Neural cell (in vitro differentiated cells): ENCODE results near the gene MYEOV. TPM values are rescaled to one million over a fixed set of nuclear protein-coding genes. Genes with fewer than 3 reads are reported as not detected.

Experiments
- H2AFZ ChIP-seq: fragments of 200-600, 300-800 bp; sonication (generic), shearing (Covaris generic); 2 replicates; pipeline ENCODE4 v1.6.0; 2014; ENCODE audit warnings: low read depth, mild to moderate bottlenecking, antibody characterized with exemption, low read length, moderate library complexity
- H3F3A ChIP-seq: fragments of 200-600 bp; shearing (Covaris generic); 2 replicates; pipeline ENCODE4 v1.6.1; 2016; ENCODE audit warnings: mild to moderate bottlenecking, moderate library complexity, mixed read lengths, antibody characterized with exemption, low read length; ENCODE audit not compliant: insufficient read depth, poor library complexity, severe bottlenecking
- H3K27ac ChIP-seq: fragments of 200-600, 300-800 bp; sonication (generic), shearing (Covaris generic); 2 replicates; pipeline ENCODE4 v1.5.1; 2014; ENCODE audit warnings: mild to moderate bottlenecking, low read length, moderate library complexity
- H3K27me3 ChIP-seq: fragments of 300-800, 200-600 bp; sonication (generic), shearing (Covaris generic); 2 replicates; pipeline ENCODE4 v1.6.0; 2014; ENCODE audit warnings: mild to moderate bottlenecking, low read depth, low read length, moderate library complexity; ENCODE audit not compliant: insufficient read depth
- H3K36me3 ChIP-seq: fragments of 300-800, 200-600 bp; sonication (generic), shearing (Covaris generic); 2 replicates; pipeline ENCODE4 v1.5.1; 2014; ENCODE audit warnings: mild to moderate bottlenecking, antibody characterized with exemption, low read length, moderate library complexity; ENCODE audit not compliant: insufficient read depth
- H3K4me2 ChIP-seq: fragments of 300-800, 200-600 bp; sonication (generic), shearing (Covaris generic); 2 replicates; pipeline ENCODE4 v1.6.0; 2014; ENCODE audit warnings: mild to moderate bottlenecking, low read length
- H3K4me3 ChIP-seq: fragments of 300-800, 200-600 bp; sonication (generic), shearing (Covaris generic); 2 replicates; pipeline ENCODE4 v1.5.1; 2014; ENCODE audit warnings: mild to moderate bottlenecking, low read length, moderate library complexity
- H3K79me2 ChIP-seq: fragments of 200-600 bp; shearing (Covaris generic); replicated peaks from 2 replicates; pipeline ENCODE4 v1.6.0; 2014; ENCODE audit warnings: mild to moderate bottlenecking, low read length, moderate library complexity; ENCODE audit not compliant: insufficient read depth
- H3K9ac ChIP-seq: fragments of 300-800, 200-600 bp; sonication (generic), shearing (Covaris generic); 2 replicates; pipeline ENCODE4 v1.6.1; 2016; ENCODE audit warnings: mild to moderate bottlenecking, low read length, mixed read lengths
- H3K9me2 ChIP-seq: fragments of 200-600 bp; shearing (Covaris generic); 2 replicates; pipeline ENCODE4 v1.6.1; 2016; ENCODE audit warnings: mild to moderate bottlenecking, low read length, mixed read lengths; ENCODE audit not compliant: insufficient read depth
- H3K9me3 ChIP-seq: fragments of 200-600, 300-800 bp; sonication (generic), shearing (Covaris generic); 2 replicates; pipeline ENCODE4 v1.6.1; 2016; ENCODE audit warnings: mild to moderate bottlenecking, mixed run types, low read length, moderate library complexity, mixed read lengths
- H4K20me1 ChIP-seq: fragments of 200-600 bp; shearing (Covaris generic); 2 replicates; pipeline ENCODE4 v1.6.1; 2016; ENCODE audit warnings: mild to moderate bottlenecking, mixed run types; ENCODE audit not compliant: insufficient read depth
- EP300 ChIP-seq: fragments of 450-650 bp; conservative IDR thresholded peaks from 2 replicates; pipeline ENCODE4 v1.6.1; 2014; ENCODE audit warnings: antibody characterized with exemption, mild to moderate bottlenecking, moderate library complexity; ENCODE audit not compliant: poor library complexity, severe bottlenecking
- EZH2 ChIP-seq: fragments of 200-600, 300-800 bp; shearing (Covaris generic), sonication (generic); IDR thresholded peaks from 2 replicates; pipeline ENCODE4 v1.6.1; 2014; ENCODE audit warnings: antibody characterized with exemption, low read length, borderline replicate concordance, mild to moderate bottlenecking; ENCODE audit not compliant: insufficient read depth, poor library complexity, severe bottlenecking
- MXI1 ChIP-seq: fragments of 450-650 bp; conservative IDR thresholded peaks from 2 replicates; pipeline ENCODE4 v1.6.1; 2014; ENCODE audit warnings: antibody characterized with exemption, mild to moderate bottlenecking; ENCODE audit not compliant: poor library complexity, severe bottlenecking
- POLR2AphosphoS5 ChIP-seq: IDR thresholded peaks from 2 replicates; pipeline ENCODE4 v1.6.1; 2012
- RAD21 ChIP-seq: fragments of 450-650 bp; conservative IDR thresholded peaks from 2 replicates; pipeline ENCODE4 v1.6.1; 2014; ENCODE audit warnings: antibody characterized with exemption, mild to moderate bottlenecking, moderate library complexity
- SMC3 ChIP-seq: fragments of 450-650 bp; conservative IDR thresholded peaks from 2 replicates; pipeline ENCODE4 v1.6.1; 2014; ENCODE audit warnings: antibody characterized with exemption, mild to moderate bottlenecking, moderate library complexity; ENCODE audit not compliant: poor library complexity
- TAF1 ChIP-seq: IDR thresholded peaks from 2 replicates; pipeline ENCODE4 v1.6.1; 2012; ENCODE audit warnings: low read depth
- polyA plus RNA-seq: library from polyadenylated mRNA; depleted of rRNA; stranded (reverse); fragments of >200 nt; gene quantifications from 2 replicates; pipeline ENCODE4 v1.2.3, GENCODE V29; 2014
- TF ChIP-seq, protein P1 (sequence below): IDR thresholded peaks from 2 replicates; pipeline ENCODE4 v1.6.1; 2012; ENCODE audit warnings: borderline replicate concordance
- TF ChIP-seq, protein P2 (sequence below): fragments of 450-650 bp; IDR thresholded peaks from 2 replicates; pipeline ENCODE4 v1.5.1; 2014; ENCODE audit warnings: antibody characterized with exemption, mild to moderate bottlenecking, moderate library complexity; ENCODE audit not compliant: poor library complexity, severe bottlenecking

MYEOV gene
- polyA plus RNA-seq, 1 donor from 2014 or later: not detected

DNA sequence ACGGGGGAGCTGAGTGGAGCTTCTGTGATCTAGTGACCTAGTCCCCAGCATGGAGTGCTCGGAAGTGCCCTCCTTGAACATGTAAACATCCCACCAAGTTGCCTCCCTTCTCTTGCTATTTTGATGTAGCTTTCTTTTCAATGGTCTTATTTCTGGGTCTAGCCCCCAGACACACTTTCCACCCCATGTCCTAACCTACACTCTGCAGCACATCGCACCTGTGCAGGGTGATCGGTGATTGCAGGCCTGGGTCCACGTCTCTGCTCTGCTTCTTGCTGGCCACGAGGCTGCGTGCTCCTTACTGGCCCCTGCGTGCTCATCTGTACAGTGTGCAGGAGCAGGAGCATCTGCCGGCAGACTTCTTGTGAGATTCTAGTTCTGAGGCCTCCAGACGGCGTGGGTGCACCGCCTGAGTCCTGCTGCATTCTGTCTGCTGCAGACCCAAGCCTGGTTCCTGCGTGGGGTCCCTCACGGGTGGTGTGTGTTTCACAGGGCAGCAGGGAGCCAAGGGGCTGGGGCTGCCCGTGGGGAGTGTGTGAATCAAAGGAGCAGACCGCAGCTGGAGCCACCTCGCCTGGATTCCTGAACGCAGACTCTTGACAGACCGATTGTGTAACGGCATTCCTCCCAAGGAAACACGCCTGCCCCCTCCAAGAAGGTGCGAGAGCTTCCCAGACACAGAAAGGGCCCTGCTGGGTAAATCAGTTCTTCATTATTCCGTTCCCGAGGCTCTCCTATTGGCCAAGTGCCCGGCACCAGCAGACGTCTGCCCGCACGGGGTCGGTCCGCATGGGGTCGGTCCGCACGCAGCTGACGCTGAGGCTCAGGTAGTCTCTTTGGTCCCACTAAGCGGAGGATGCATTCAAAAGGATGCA, 44.4 kb upstream of the MYEOV start:
- Histone ChIP-seq H2AFZ (no peak overlapping the region), H3K4me2 (no peak overlapping the region)

DNA sequence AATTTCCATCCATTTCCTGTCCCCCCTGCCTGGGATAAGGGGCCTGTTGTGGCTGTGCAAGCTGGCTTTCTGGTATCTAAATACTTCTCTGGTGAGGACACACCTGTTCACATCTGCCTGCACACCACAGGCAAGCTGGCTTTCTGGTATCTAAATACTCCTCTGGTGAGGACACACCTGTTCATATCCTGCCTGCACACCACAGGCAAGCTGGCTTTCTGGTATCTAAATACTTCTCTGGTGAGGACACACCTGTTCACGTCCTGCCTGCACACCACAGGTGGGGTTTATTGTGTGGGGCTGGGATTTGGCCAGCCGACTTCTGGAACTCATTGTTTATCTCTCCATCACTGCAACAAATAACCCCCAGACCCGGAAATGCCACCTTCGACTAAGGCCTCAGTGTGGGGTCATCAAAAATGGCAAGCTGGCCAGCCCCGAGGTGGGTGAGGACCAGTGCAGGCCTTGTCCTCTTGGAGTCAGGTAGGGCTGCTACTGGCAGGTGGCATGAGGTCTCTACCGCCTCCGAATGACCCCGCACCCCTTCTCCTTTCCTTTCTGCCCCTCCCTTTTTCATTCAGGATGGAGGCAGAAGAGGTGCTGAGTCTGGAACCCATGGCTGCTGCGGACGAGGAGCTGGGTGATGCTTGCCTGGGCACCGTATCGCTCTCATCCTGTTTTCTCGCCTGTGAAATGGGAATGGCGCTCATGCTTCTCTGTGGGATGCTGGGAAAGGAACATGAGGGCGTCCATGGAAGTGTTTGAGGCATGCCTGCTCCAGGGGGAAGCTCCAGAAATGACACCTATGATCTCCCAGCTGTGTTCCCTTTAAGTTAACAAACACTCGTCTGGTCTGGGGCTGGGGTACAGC, 43.5 kb upstream of the MYEOV start:
- Histone ChIP-seq H3K9me2 (no peaks in the 10 kb centered on the region), H3K27ac (no peak overlapping the region), H2AFZ (no peak overlapping the region), H3K9ac (no peak overlapping the region), H3K9me3 (no peaks in the 10 kb centered on the region), H3K4me3 (no peak overlapping the region), H4K20me1 (no peaks in the 10 kb centered on the region), H3K4me2 (no peak overlapping the region), H3K36me3 (no peaks in the 10 kb centered on the region), H3F3A (no peaks in the 10 kb centered on the region), H3K79me2 (no peaks in the 10 kb centered on the region), H3K27me3 (no peaks in the 10 kb centered on the region)
- TF ChIP-seq, protein P1, sequence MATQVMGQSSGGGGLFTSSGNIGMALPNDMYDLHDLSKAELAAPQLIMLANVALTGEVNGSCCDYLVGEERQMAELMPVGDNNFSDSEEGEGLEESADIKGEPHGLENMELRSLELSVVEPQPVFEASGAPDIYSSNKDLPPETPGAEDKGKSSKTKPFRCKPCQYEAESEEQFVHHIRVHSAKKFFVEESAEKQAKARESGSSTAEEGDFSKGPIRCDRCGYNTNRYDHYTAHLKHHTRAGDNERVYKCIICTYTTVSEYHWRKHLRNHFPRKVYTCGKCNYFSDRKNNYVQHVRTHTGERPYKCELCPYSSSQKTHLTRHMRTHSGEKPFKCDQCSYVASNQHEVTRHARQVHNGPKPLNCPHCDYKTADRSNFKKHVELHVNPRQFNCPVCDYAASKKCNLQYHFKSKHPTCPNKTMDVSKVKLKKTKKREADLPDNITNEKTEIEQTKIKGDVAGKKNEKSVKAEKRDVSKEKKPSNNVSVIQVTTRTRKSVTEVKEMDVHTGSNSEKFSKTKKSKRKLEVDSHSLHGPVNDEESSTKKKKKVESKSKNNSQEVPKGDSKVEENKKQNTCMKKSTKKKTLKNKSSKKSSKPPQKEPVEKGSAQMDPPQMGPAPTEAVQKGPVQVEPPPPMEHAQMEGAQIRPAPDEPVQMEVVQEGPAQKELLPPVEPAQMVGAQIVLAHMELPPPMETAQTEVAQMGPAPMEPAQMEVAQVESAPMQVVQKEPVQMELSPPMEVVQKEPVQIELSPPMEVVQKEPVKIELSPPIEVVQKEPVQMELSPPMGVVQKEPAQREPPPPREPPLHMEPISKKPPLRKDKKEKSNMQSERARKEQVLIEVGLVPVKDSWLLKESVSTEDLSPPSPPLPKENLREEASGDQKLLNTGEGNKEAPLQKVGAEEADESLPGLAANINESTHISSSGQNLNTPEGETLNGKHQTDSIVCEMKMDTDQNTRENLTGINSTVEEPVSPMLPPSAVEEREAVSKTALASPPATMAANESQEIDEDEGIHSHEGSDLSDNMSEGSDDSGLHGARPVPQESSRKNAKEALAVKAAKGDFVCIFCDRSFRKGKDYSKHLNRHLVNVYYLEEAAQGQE: no peak
- no peak for TF ChIP-seq RAD21
- TF ChIP-seq EP300: no peak
- TF ChIP-seq, protein P2, sequence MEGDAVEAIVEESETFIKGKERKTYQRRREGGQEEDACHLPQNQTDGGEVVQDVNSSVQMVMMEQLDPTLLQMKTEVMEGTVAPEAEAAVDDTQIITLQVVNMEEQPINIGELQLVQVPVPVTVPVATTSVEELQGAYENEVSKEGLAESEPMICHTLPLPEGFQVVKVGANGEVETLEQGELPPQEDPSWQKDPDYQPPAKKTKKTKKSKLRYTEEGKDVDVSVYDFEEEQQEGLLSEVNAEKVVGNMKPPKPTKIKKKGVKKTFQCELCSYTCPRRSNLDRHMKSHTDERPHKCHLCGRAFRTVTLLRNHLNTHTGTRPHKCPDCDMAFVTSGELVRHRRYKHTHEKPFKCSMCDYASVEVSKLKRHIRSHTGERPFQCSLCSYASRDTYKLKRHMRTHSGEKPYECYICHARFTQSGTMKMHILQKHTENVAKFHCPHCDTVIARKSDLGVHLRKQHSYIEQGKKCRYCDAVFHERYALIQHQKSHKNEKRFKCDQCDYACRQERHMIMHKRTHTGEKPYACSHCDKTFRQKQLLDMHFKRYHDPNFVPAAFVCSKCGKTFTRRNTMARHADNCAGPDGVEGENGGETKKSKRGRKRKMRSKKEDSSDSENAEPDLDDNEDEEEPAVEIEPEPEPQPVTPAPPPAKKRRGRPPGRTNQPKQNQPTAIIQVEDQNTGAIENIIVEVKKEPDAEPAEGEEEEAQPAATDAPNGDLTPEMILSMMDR: no peak
- TF ChIP-seq POLR2AphosphoS5: no peak
- no peak for TF ChIP-seq TAF1
- no peak for TF ChIP-seq EZH2
- TF ChIP-seq SMC3: no peak
- no peak for TF ChIP-seq MXI1

More for the DNA sequence above, 44.4 kb upstream of the MYEOV start:
- no peaks in the 10 kb centered on the region for H4K20me1 ChIP-seq
- H3K9me2 ChIP-seq: no peaks in the 10 kb centered on the region
- H3K27ac ChIP-seq: no peak overlapping the region
- no peaks in the 10 kb centered on the region for H3K79me2 ChIP-seq
- TF ChIP-seq SMC3 (no peak), TAF1 (no peak), EZH2 (no peak), MXI1 (no peak), EP300 (no peak), RAD21 (no peak)
- TF ChIP-seq, protein P1: no peak
- no peaks in the 10 kb centered on the region for H3K27me3 ChIP-seq
- H3K9me3 ChIP-seq: no peaks in the 10 kb centered on the region
- H3K9ac ChIP-seq: no peak overlapping the region
- H3K4me3 ChIP-seq: no peak overlapping the region
- H3F3A ChIP-seq: no peaks in the 10 kb centered on the region
- H3K36me3 ChIP-seq: no peaks in the 10 kb centered on the region
